Measurements from ENCODE around the gene CAPG.
"Not testable (repeated sequence)": the region's sequence is repeated elsewhere in the genome, so short reads cannot be mapped to it uniquely, and the experiment has no call there.

Gene CAPG

GRCh38 chr2:85409845-85410583 lies at the start of gene CAPG:
Gene CAPG (minus strand): TSS chr2:85410366. CDS start chr2:85402145, 8,221 bp downstream.
- no peak for DNase-seq (ENCODE audit: low read depth)

- no peak for DNase-seq (ENCODE audit: low read depth)
Measured at GRCh38 chr2:85459771-85460170, 49.6 kb upstream of the CAPG start.

GRCh38 chr2:85458601-85459563 lies 48.7 kb upstream of the CAPG start:
- no peak for DNase-seq (ENCODE audit: low read depth)

- DNase-seq (ENCODE audit: low read depth) = no peak
Measured at GRCh38 chr2:85457877-85458316, 47.7 kb upstream of the CAPG start.

GRCh38 chr2:85457043-85457442 lies 46.9 kb upstream of the CAPG start:
- DNase-seq (ENCODE audit: low read depth) = no peak

GRCh38 chr2:85455552-85456090 lies 45.5 kb upstream of the CAPG start:
- no peak for DNase-seq (ENCODE audit: low read depth)

GRCh38 chr2:85453571-85453970 lies 43.4 kb upstream of the CAPG start:
- no peak for DNase-seq (ENCODE audit: low read depth)

GRCh38 chr2:85452237-85452636 lies 42.1 kb upstream of the CAPG start:
- DNase-seq (ENCODE audit: low read depth) = no peak

- DNase-seq (ENCODE audit: low read depth) = no peak
Measured at GRCh38 chr2:85449214-85449588, 39.0 kb upstream of the CAPG start.

- no peak for DNase-seq (ENCODE audit: low read depth)
Measured at GRCh38 chr2:85448461-85449213, 38.5 kb upstream of the CAPG start.

GRCh38 chr2:85447222-85447585 lies 37.0 kb upstream of the CAPG start:
- no peak for DNase-seq (ENCODE audit: low read depth)

- DNase-seq (ENCODE audit: low read depth) = no peak
Measured at GRCh38 chr2:85446296-85447221, 36.4 kb upstream of the CAPG start.

- no peak for DNase-seq (ENCODE audit: low read depth)
Measured at GRCh38 chr2:85445316-85446295, 35.4 kb upstream of the CAPG start.

- DNase-seq (ENCODE audit: low read depth) = no peak
Measured at GRCh38 chr2:85444629-85445172, 34.5 kb upstream of the CAPG start.

- DNase-seq (ENCODE audit: low read depth) = no peak
Measured at GRCh38 chr2:85441864-85442263, 31.7 kb upstream of the CAPG start.

- no peak for DNase-seq (ENCODE audit: low read depth)
Measured at GRCh38 chr2:85440729-85441128, 30.6 kb upstream of the CAPG start.

GRCh38 chr2:85439986-85440385 lies 29.8 kb upstream of the CAPG start:
- DNase-seq (ENCODE audit: low read depth) = no peak

- not testable (repeated sequence) for DNase-seq (ENCODE audit: low read depth)
Measured at GRCh38 chr2:85439569-85439968, 29.4 kb upstream of the CAPG start.

GRCh38 chr2:85439025-85439472 lies 28.9 kb upstream of the CAPG start:
- no peak for DNase-seq (ENCODE audit: low read depth)
